Measurements from ENCODE around the gene RINL.

Gene RINL

DNA sequence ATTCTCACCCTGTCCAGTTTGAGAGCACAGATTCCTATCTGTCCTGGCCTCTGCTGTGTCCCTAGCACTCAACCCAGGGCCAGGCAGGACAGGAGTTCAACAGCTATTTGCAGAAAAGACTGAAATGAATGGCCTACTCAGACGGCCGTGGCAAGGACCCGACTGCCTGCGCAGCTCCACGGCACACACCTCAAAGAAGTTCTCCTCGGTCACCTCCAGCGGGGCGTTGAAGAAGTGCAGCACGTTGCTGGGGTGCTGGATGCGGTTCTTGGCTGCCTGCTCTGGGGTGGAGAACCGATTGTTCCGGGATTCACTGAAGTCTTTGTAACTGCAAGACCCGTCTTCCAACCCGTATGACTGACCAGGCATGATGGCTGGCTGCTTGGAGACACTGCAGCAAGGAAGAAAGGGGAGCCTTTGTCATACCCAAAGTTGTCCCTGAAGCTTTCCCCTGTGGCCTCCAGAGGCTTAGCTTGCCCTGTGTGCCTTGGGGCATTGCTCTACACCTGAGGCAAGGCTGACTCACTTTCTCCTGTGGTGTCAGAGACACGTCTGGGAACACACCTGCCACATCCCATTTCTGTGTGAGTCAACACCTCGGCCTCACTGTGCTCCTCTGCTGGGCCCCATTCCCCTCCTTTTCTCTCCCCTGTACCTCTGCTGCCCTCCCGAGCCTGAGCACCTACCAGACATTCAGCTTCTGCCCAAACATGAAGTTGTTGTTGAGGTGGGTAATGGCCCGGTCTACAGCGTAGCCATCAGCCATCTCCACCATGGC is 39.7 kb downstream of the RINL start:
- no peak for TF ChIP-seq CTCF (IDR thresholded peaks at IDR 0.05; ENCODE audit: low read depth, low read length)
- DNase-seq (ENCODE audit: extremely low read depth, low read depth), result no peak

- no peak for DNase-seq (ENCODE audit: extremely low read depth, low read depth)
- no peak for TF ChIP-seq CTCF (IDR thresholded peaks at IDR 0.05; ENCODE audit: low read depth, low read length)
Measured at GRCh38 chr19:38837656-38838121, 40.4 kb downstream of the RINL start.

DNA sequence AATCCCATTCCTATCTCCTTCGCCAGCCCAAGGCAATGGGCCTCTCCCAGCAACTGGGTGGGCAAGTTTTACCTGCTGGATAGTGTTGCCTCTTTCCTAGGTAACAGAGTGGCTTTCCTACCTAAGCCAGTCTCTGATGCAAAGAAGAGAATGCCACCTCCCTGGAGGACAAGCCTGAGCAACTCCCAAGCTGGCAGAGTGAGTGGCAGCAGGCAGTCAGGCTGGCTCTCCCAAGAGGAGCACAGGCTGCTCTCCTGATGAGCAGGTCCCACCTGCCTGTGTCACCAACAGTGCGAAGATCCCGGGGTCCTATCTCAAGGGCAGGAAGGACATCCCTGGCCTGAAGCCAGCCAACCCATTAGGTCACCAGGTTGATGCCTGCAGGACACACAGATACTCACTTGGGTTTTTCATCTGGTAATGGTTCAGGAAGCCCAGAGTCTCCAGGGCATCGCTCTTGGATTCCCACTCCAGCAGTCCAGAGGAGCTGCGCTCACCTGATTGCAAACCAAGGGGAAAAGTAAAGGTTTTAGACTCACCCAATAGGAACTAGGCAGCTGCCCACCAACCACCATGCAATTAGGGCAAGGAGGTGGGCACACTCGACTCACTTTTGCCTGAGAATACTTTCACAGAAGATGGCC is 41.0 kb downstream of the RINL start:
- no peak for TF ChIP-seq CTCF (IDR thresholded peaks at IDR 0.05; ENCODE audit: low read depth, low read length)
- no peak for DNase-seq (ENCODE audit: extremely low read depth, low read depth)

GRCh38 chr19:38836159-38836982 is 41.7 kb downstream of the RINL start:
- DNase-seq (ENCODE audit: extremely low read depth, low read depth), result no peak
- TF ChIP-seq CTCF (IDR thresholded peaks at IDR 0.05; ENCODE audit: low read depth, low read length), result no peak

- no peak for DNase-seq (ENCODE audit: extremely low read depth, low read depth)
- TF ChIP-seq CTCF (IDR thresholded peaks at IDR 0.05; ENCODE audit: low read depth, low read length), result no peak
Measured at GRCh38 chr19:38834590-38834989, 43.5 kb downstream of the RINL start.

- no peak for DNase-seq (ENCODE audit: extremely low read depth, low read depth)
- no peak for TF ChIP-seq CTCF (IDR thresholded peaks at IDR 0.05; ENCODE audit: low read depth, low read length)
Measured at GRCh38 chr19:38834104-38834490, 44.0 kb downstream of the RINL start.

GRCh38 chr19:38833092-38833425 is 45.0 kb downstream of the RINL start:
- DNase-seq (ENCODE audit: extremely low read depth, low read depth), result no peak
- TF ChIP-seq CTCF (IDR thresholded peaks at IDR 0.05; ENCODE audit: low read depth, low read length), result no peak

Data from AG09319 (cell line).